Parathyroid adenoma (tissue), 2 donors: ENCODE data around the gene GAS2.

Experiments
- H2AFZ ChIP-seq: fragments of 300-600 bp; sonication (generic); one replicate; pipeline ENCODE4 v1.7.0; 2017; ENCODE audit warnings: antibody characterized with exemption, mild to moderate bottlenecking
- H3K27ac ChIP-seq: fragments of 300-600 bp; sonication (generic); one replicate; pipeline ENCODE4 v1.7.0; 2017
- H3K27me3 ChIP-seq: fragments of 300-600 bp; sonication (generic); one replicate; pipeline ENCODE4 v1.7.0; 2017; ENCODE audit warnings: low read length; ENCODE audit not compliant: control insufficient read depth, insufficient read depth
- H3K36me3 ChIP-seq: fragments of 300-600 bp; sonication (generic); one replicate; pipeline ENCODE4 v1.7.0; 2017; ENCODE audit warnings: low read length; ENCODE audit not compliant: control insufficient read depth, insufficient read depth
- H3K4me1 ChIP-seq: fragments of 300-600 bp; sonication (generic); one replicate; pipeline ENCODE4 v1.7.0; 2017; ENCODE audit warnings: control low read depth
- H3K4me2 ChIP-seq: fragments of 300-600 bp; sonication (generic); one replicate; pipeline ENCODE4 v1.7.0; 2017; ENCODE audit warnings: low read length
- H3K4me3 ChIP-seq: fragments of 300-600 bp; sonication (generic); one replicate; pipeline ENCODE4 v1.7.0; 2017; ENCODE audit warnings: low read depth, low read length
- H3K79me2 ChIP-seq: fragments of 300-600 bp; sonication (generic); one replicate; pipeline ENCODE4 v1.7.0; 2017; ENCODE audit warnings: control low read depth
- H3K9ac ChIP-seq: fragments of 300-600 bp; sonication (generic); one replicate; pipeline ENCODE4 v1.7.0; 2017; ENCODE audit warnings: mild to moderate bottlenecking
- H3K9me3 ChIP-seq: fragments of 300-600 bp; sonication (generic); one replicate; pipeline ENCODE4 v1.7.0; 2017; ENCODE audit warnings: low read length; ENCODE audit not compliant: control insufficient read depth
- CTCF ChIP-seq: fragments of 300-600 bp; sonication (generic); IDR thresholded peaks from one replicate; pipeline ENCODE4 v1.7.0; 2017; ENCODE audit warnings: antibody characterized with exemption, mild to moderate bottlenecking
- donor health status: primary hyperparathyroidism.

Gene GAS2

GRCh38 chr11:22768281-22768680 lies 101.9 kb downstream of the GAS2 start:
- no peak overlapping the region for H2AFZ ChIP-seq
- TF ChIP-seq CTCF, result no peak
- no peaks in the 10 kb centered on the region for H3K36me3 ChIP-seq
- no peaks in the 10 kb centered on the region for H3K79me2 ChIP-seq
- H3K9ac ChIP-seq, result no peak overlapping the region
- no peak overlapping the region for H3K4me3 ChIP-seq
- H3K4me2 ChIP-seq, result no peak overlapping the region
- no peaks in the 10 kb centered on the region for H3K4me1 ChIP-seq
- H3K27ac ChIP-seq, result no peak overlapping the region
- no peaks in the 10 kb centered on the region for H3K27me3 ChIP-seq
- H3K9me3 ChIP-seq, result no peaks in the 10 kb centered on the region

DNA sequence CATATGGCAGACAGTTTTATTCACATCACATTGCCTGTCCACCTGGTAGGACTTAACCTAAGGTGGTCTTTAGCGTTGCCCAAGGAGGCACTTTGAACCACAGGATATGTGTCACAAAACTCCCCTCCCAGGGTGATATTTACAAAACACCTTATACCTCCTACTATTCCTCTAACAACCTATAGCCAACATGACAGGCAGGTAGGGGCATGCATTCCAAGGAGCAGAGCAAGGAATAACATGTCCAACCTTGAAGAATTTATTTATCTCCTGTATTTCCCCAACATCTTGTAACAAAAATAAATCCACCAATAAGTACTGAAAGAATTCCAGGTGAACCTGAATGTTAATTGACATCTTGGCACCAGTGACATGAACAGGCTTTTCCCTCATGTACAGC lies 102.7 kb downstream of the GAS2 start:
- no peak overlapping the region for H3K27ac ChIP-seq
- H2AFZ ChIP-seq, result no peak overlapping the region
- no peak for TF ChIP-seq CTCF

DNA sequence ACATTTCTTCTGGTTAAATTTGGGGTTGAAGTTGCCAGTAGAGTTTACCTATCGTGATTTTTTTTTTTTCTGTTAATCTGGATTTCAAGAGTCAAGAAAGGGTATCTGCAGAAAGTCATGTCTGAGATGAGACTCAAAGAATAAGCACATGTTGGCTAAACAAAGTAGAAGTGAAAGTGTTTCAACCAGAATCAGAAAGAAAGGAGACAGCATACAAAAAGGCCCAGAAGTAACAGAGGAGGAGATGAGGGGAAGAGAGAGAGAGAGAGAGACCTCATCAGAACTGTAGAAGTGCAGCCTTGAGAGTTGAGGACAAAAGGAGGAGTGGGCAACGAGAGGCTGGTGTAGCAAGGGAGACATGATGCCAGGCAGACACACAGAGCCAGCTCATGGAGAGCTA lies 108.3 kb downstream of the GAS2 start:
- H2AFZ ChIP-seq, result no peak overlapping the region
- TF ChIP-seq CTCF, result no peak
- H3K27ac ChIP-seq, result no peak overlapping the region
- H3K4me2 ChIP-seq, result no peak overlapping the region
- no peaks in the 10 kb centered on the region for H3K36me3 ChIP-seq
- no peak overlapping the region for H3K4me3 ChIP-seq
- no peaks in the 10 kb centered on the region for H3K27me3 ChIP-seq
- no peaks in the 10 kb centered on the region for H3K9me3 ChIP-seq
- no peak overlapping the region for H3K9ac ChIP-seq
- H3K4me1 ChIP-seq, result no peaks in the 10 kb centered on the region
- no peaks in the 10 kb centered on the region for H3K79me2 ChIP-seq

More for the DNA sequence above, 102.7 kb downstream of the GAS2 start:
- H3K79me2 ChIP-seq, result no peaks in the 10 kb centered on the region
- H3K9me3 ChIP-seq, result no peaks in the 10 kb centered on the region
- H3K4me1 ChIP-seq, result no peaks in the 10 kb centered on the region
- H3K4me2 ChIP-seq, result no peak overlapping the region
- H3K36me3 ChIP-seq, result no peaks in the 10 kb centered on the region
- no peak overlapping the region for H3K4me3 ChIP-seq
- no peaks in the 10 kb centered on the region for H3K27me3 ChIP-seq
- H3K9ac ChIP-seq, result no peak overlapping the region

DNA sequence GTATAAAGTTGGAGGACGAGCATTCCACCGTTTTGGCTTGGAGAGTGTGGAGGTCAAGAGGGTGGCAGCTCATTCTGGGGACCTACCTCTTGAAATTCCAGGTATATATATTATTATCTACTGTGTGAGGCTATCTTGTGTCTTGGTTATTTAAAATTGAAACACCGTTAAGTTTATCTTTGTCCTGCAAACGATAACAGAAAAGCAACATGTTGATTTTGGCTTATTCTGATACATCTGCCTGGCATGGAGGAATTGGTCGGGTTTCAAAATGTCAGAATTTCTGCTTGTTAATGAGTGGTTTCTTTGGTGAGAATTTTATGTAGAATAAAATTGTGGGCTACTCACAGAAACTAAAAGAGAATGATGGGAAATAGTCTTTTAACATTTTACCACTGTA lies 108.8 kb downstream of the GAS2 start:
- no peak overlapping the region for H3K9ac ChIP-seq
- H3K27me3 ChIP-seq, result no peaks in the 10 kb centered on the region
- no peak overlapping the region for H3K4me3 ChIP-seq
- H3K79me2 ChIP-seq, result no peaks in the 10 kb centered on the region
- H3K9me3 ChIP-seq, result no peaks in the 10 kb centered on the region
- H3K4me1 ChIP-seq, result no peaks in the 10 kb centered on the region
- no peak overlapping the region for H3K4me2 ChIP-seq
- no peaks in the 10 kb centered on the region for H3K36me3 ChIP-seq
- no peak overlapping the region for H2AFZ ChIP-seq
- TF ChIP-seq CTCF, result no peak
- H3K27ac ChIP-seq, result no peak overlapping the region

DNA sequence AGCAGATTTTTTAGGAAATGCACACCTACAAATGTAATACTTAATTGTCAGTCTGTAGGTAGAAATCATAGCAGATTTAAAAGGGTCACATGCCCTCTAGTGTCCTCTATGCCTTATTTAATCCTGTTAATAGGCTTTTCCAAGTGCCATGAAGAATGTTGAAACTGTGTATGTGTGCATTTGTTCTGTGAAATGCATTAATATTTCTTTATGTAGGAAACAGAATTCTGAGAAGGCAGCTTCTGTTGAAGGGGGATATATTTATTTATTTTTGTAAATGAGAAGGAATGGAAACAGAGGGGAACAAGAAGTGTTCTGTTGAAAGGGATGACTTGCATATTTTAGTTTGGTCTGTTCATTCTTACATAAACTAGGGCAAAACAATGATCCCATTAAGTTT lies 112.2 kb downstream of the GAS2 start:
- no peaks in the 10 kb centered on the region for H3K79me2 ChIP-seq
- TF ChIP-seq CTCF, result no peak

More for the DNA sequence above, 112.2 kb downstream of the GAS2 start:
- H3K4me1 ChIP-seq, result no peaks in the 10 kb centered on the region
- H3K9ac ChIP-seq, result no peak overlapping the region
- no peaks in the 10 kb centered on the region for H3K27me3 ChIP-seq
- no peaks in the 10 kb centered on the region for H3K9me3 ChIP-seq
- H3K27ac ChIP-seq, result no peak overlapping the region
- no peak overlapping the region for H3K4me3 ChIP-seq
- H3K4me2 ChIP-seq, result no peak overlapping the region
- H3K36me3 ChIP-seq, result no peaks in the 10 kb centered on the region
- no peak overlapping the region for H2AFZ ChIP-seq
